ENCODE data around the gene NOTCH2. TPM values are rescaled to one million over a fixed set of nuclear protein-coding genes. Genes with fewer than 3 reads are reported as not detected.

NOTCH2 gene
- total and polyA plus RNA-seq, 2 experiments from 2014 or later = 8.5 to 56.6 TPM

DNA sequence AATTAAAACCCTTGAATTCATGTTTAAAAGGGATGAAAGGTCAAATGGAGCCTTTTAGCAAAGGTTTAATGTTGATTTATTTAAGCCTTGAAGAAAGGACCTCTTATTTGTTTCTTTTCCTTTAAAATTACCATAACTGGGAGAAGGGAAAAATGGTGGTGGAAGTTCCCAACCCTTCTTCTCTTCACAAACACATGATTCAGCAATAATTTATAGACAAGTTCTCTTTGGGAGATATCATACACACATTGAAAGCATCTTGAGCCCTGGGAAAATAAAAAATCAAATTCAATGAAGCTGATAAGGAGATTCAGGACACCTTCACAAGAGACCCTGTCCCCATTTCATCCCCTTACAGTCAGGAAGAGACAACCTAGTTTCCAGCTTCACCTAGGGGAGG lies 182.0 kb downstream of the NOTCH2 start (continued):
- TF ChIP-seq, protein P1, sequence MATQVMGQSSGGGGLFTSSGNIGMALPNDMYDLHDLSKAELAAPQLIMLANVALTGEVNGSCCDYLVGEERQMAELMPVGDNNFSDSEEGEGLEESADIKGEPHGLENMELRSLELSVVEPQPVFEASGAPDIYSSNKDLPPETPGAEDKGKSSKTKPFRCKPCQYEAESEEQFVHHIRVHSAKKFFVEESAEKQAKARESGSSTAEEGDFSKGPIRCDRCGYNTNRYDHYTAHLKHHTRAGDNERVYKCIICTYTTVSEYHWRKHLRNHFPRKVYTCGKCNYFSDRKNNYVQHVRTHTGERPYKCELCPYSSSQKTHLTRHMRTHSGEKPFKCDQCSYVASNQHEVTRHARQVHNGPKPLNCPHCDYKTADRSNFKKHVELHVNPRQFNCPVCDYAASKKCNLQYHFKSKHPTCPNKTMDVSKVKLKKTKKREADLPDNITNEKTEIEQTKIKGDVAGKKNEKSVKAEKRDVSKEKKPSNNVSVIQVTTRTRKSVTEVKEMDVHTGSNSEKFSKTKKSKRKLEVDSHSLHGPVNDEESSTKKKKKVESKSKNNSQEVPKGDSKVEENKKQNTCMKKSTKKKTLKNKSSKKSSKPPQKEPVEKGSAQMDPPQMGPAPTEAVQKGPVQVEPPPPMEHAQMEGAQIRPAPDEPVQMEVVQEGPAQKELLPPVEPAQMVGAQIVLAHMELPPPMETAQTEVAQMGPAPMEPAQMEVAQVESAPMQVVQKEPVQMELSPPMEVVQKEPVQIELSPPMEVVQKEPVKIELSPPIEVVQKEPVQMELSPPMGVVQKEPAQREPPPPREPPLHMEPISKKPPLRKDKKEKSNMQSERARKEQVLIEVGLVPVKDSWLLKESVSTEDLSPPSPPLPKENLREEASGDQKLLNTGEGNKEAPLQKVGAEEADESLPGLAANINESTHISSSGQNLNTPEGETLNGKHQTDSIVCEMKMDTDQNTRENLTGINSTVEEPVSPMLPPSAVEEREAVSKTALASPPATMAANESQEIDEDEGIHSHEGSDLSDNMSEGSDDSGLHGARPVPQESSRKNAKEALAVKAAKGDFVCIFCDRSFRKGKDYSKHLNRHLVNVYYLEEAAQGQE (IDR thresholded peaks at IDR 0.05; ENCODE audit: unreplicated experiment) = no peak
- TF ChIP-seq EZH2phosphoT487 (IDR thresholded peaks at IDR 0.05; ENCODE audit: unreplicated experiment) = no peak
- no peak for TF ChIP-seq EZH2 (IDR thresholded peaks at IDR 0.05; ENCODE audit: low read depth, unreplicated experiment)
- no peak for TF ChIP-seq POLR2AphosphoS5 (IDR thresholded peaks at IDR 0.05; ENCODE audit: low read depth)
- TF ChIP-seq, protein P2, sequence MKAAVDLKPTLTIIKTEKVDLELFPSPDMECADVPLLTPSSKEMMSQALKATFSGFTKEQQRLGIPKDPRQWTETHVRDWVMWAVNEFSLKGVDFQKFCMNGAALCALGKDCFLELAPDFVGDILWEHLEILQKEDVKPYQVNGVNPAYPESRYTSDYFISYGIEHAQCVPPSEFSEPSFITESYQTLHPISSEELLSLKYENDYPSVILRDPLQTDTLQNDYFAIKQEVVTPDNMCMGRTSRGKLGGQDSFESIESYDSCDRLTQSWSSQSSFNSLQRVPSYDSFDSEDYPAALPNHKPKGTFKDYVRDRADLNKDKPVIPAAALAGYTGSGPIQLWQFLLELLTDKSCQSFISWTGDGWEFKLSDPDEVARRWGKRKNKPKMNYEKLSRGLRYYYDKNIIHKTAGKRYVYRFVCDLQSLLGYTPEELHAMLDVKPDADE (IDR thresholded peaks at IDR 0.05) = no peak
- no peak for TF ChIP-seq CREB1 (CRISPR knock-in tag; IDR thresholded peaks at IDR 0.05; ENCODE audit: low read depth)

DNA sequence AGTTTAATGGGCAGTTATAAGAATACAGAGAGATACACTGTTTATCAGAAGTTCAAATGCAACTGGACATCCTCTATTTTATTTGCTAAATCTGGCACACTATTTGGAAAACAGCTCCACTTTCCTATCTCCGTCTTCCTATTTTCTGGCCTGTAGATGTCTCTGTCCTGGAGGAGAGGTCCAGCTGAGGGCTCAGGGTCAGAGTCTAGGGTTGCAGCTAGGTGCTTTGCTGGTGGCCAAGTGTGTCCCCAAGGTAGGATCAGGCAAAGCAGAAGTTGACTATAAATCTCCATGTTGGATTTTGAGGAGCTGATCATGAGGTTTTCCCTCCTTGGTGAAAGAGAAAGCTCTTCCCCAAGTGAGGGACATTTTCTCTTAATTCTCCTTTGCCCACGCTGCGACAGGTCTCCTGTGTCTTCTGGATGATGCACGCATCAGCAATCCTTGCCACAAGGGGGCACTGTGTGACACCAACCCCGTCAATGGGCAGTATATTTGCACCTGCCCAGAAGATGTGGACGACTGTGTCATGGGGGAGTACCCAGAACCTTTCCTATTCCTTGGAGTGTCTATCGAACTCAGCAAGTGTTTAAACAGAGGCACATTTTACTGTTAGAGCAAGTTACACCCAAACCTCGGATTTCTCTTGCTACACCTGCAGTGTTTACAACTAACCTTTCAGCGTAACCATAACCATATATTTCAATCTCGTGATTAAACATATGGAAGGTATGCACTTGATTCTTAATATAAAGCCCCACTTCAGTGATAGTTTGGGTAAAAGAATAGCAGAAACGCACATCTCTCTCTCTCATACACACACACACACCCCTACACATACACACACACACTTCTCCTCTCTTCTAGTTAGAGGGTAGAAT lies 183.3 kb downstream of the NOTCH2 start:
- Histone ChIP-seq H3F3A (replicated peaks; ENCODE audit: low read depth) (no peaks in the 10 kb centered on the region), H3K4me2 (no peak overlapping the region), H3K79me2 (replicated peaks; ENCODE audit: insufficient read depth) (no peaks in the 10 kb centered on the region), H3K4me3 (no peak overlapping the region), H2AFZ (no peak overlapping the region), H3K27ac (ENCODE audit: low read depth) (no peak overlapping the region), H3K4me1 (ENCODE audit: insufficient read depth) (no peaks in the 10 kb centered on the region), H3K27me3 (ENCODE audit: insufficient read depth) (no peaks in the 10 kb centered on the region), H4K20me1 (replicated peaks; ENCODE audit: insufficient read depth) (no peaks in the 10 kb centered on the region), H3K36me3 (ENCODE audit: insufficient read depth) (no peaks in the 10 kb centered on the region), H3K9me2 (ENCODE audit: insufficient read depth) (no peaks in the 10 kb centered on the region)
- Mint-ChIP-seq H3K27me3 (ENCODE audit: insufficient read depth, low read depth, poor library complexity) (no peaks in the 10 kb centered on the region), H3K27ac (no peak overlapping the region), H3K9me3 (no peaks in the 10 kb centered on the region), H3K36me3 (ENCODE audit: low read depth) (no peaks in the 10 kb centered on the region), H3K4me1 (no peaks in the 10 kb centered on the region), H3K4me3 (no peak overlapping the region)
- DNase-seq (ENCODE audit: low spot score) (peak; percentile 77), ATAC-seq (peak; percentile 97)
- TF ChIP-seq, protein P3, sequence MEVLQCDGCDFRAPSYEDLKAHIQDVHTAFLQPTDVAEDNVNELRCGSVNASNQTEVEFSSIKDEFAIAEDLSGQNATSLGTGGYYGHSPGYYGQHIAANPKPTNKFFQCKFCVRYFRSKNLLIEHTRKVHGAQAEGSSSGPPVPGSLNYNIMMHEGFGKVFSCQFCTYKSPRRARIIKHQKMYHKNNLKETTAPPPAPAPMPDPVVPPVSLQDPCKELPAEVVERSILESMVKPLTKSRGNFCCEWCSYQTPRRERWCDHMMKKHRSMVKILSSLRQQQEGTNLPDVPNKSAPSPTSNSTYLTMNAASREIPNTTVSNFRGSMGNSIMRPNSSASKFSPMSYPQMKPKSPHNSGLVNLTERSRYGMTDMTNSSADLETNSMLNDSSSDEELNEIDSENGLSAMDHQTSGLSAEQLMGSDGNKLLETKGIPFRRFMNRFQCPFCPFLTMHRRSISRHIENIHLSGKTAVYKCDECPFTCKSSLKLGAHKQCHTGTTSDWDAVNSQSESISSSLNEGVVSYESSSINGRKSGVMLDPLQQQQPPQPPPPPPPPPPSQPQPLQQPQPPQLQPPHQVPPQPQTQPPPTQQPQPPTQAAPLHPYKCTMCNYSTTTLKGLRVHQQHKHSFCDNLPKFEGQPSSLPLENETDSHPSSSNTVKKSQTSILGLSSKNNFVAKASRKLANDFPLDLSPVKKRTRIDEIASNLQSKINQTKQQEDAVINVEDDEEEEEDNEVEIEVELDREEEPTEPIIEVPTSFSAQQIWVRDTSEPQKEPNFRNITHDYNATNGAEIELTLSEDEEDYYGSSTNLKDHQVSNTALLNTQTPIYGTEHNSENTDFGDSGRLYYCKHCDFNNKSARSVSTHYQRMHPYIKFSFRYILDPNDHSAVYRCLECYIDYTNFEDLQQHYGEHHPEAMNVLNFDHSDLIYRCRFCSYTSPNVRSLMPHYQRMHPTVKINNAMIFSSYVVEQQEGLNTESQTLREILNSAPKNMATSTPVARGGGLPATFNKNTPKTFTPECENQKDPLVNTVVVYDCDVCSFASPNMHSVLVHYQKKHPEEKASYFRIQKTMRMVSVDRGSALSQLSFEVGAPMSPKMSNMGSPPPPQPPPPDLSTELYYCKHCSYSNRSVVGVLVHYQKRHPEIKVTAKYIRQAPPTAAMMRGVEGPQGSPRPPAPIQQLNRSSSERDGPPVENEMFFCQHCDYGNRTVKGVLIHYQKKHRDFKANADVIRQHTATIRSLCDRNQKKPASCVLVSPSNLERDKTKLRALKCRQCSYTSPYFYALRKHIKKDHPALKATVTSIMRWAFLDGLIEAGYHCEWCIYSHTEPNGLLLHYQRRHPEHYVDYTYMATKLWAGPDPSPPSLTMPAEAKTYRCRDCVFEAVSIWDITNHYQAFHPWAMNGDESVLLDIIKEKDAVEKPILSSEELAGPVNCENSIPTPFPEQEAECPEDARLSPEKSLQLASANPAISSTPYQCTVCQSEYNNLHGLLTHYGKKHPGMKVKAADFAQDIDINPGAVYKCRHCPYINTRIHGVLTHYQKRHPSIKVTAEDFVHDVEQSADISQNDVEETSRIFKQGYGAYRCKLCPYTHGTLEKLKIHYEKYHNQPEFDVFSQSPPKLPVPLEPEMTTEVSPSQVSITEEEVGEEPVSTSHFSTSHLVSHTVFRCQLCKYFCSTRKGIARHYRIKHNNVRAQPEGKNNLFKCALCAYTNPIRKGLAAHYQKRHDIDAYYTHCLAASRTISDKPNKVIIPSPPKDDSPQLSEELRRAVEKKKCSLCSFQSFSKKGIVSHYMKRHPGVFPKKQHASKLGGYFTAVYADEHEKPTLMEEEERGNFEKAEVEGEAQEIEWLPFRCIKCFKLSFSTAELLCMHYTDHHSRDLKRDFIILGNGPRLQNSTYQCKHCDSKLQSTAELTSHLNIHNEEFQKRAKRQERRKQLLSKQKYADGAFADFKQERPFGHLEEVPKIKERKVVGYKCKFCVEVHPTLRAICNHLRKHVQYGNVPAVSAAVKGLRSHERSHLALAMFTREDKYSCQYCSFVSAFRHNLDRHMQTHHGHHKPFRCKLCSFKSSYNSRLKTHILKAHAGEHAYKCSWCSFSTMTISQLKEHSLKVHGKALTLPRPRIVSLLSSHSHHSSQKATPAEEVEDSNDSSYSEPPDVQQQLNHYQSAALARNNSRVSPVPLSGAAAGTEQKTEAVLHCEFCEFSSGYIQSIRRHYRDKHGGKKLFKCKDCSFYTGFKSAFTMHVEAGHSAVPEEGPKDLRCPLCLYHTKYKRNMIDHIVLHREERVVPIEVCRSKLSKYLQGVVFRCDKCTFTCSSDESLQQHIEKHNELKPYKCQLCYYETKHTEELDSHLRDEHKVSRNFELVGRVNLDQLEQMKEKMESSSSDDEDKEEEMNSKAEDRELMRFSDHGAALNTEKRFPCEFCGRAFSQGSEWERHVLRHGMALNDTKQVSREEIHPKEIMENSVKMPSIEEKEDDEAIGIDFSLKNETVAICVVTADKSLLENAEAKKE (CRISPR knock-in tag; IDR thresholded peaks at IDR 0.05) = no peak
- peak; percentile 44; the same call in 1 of the 2 replicates for TF ChIP-seq CREB1 (CRISPR knock-in tag; IDR thresholded peaks at IDR 0.05; ENCODE audit: low read depth)
- TF ChIP-seq, protein P4, sequence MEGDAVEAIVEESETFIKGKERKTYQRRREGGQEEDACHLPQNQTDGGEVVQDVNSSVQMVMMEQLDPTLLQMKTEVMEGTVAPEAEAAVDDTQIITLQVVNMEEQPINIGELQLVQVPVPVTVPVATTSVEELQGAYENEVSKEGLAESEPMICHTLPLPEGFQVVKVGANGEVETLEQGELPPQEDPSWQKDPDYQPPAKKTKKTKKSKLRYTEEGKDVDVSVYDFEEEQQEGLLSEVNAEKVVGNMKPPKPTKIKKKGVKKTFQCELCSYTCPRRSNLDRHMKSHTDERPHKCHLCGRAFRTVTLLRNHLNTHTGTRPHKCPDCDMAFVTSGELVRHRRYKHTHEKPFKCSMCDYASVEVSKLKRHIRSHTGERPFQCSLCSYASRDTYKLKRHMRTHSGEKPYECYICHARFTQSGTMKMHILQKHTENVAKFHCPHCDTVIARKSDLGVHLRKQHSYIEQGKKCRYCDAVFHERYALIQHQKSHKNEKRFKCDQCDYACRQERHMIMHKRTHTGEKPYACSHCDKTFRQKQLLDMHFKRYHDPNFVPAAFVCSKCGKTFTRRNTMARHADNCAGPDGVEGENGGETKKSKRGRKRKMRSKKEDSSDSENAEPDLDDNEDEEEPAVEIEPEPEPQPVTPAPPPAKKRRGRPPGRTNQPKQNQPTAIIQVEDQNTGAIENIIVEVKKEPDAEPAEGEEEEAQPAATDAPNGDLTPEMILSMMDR (conservative IDR thresholded peaks at IDR 0.05; ENCODE audit: low read depth in 2 of 2) = peak; percentile 82 to 91
- TF ChIP-seq, protein P2 (IDR thresholded peaks at IDR 0.05) = no peak
- no peak for TF ChIP-seq ZNF114 (CRISPR knock-in tag; IDR thresholded peaks at IDR 0.05)

Measured in GM23338 (cell line).